ENCODE measurements around the gene SLC2A9. TPM values are rescaled to one million over a fixed set of nuclear protein-coding genes. Genes with fewer than 3 reads are reported as not detected.

The SLC2A9 gene
- total and polyA plus RNA-seq, 7 donors: 0.92 to 6.7 (median 5.2) TPM; not detected in 1

DNA sequence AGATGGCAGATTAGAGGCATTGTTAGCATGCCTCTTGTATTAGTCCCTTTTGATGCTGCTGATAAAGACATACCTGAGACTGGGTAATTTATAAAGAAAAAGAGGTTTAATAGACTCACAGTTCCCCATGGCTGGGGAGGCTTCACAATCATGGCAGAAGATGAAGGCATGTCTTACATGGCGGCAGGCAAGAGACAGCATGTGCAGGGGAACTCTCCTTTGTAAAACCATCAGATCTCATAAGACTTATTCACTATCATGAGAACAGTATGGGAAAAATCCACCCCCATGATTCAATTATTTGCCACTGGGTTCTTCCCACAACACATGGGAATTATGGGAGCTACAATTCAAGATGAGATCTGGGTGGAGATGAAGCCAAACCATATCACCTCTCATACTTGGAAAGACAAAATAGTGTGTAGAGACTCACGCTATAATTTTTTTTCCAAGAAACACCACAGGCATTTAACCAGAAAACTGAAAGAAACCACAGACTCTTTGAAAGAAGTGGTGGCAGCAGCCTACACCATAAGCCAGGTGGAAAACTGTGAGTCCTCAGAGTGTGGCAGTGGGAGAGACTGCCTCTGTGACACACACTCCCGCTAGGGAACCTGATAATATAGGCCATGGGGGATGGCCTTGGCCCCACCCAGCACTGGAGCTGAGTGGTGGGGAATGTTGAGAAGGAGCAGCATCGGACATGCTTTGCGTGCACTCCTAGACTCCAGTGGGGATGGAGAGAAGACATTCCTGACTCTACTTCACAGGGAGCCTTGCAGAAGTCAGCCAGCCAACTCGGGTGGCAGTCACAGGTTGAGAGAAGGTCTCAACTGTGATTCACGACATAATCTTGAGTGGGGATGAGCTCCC is 51.5 kb downstream of the SLC2A9 start:
- DNase-seq: no peak
- Histone ChIP-seq H3K4me1 (no peaks in the 10 kb centered on the region), H3K27ac (no peak overlapping the region), H3K9me3 (peaks cover 0 to 2% (median 0%) of the 10 kb centered on the region in 4 donors), H3K4me3 (no peak overlapping the region), H3K27me3 (no peaks in the 10 kb centered on the region), H3K36me3 (no peaks in the 10 kb centered on the region)
- intact Hi-C loops (cut with DNase I): no loop called here
- TF ChIP-seq, protein P1, sequence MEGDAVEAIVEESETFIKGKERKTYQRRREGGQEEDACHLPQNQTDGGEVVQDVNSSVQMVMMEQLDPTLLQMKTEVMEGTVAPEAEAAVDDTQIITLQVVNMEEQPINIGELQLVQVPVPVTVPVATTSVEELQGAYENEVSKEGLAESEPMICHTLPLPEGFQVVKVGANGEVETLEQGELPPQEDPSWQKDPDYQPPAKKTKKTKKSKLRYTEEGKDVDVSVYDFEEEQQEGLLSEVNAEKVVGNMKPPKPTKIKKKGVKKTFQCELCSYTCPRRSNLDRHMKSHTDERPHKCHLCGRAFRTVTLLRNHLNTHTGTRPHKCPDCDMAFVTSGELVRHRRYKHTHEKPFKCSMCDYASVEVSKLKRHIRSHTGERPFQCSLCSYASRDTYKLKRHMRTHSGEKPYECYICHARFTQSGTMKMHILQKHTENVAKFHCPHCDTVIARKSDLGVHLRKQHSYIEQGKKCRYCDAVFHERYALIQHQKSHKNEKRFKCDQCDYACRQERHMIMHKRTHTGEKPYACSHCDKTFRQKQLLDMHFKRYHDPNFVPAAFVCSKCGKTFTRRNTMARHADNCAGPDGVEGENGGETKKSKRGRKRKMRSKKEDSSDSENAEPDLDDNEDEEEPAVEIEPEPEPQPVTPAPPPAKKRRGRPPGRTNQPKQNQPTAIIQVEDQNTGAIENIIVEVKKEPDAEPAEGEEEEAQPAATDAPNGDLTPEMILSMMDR (IDR thresholded peaks at IDR 0.05): no peak
- no peak for TF ChIP-seq EP300 (IDR thresholded peaks at IDR 0.05)
- TF ChIP-seq POLR2AphosphoS5 (IDR thresholded peaks at IDR 0.05): no peak
- TF ChIP-seq POLR2A (IDR thresholded peaks at IDR 0.05): no peak
- WGBS, 2 donors: 87 to 96% methylated on average over 7 of the region's 7 CpGs

GRCh38 chr4:9968472-9968871 is 52.8 kb downstream of the SLC2A9 start:
- H3K4me1 ChIP-seq: no peaks in the 10 kb centered on the region
- TF ChIP-seq, protein P1 (IDR thresholded peaks at IDR 0.05): no peak
- no peak for TF ChIP-seq EP300 (IDR thresholded peaks at IDR 0.05)
- H3K36me3 ChIP-seq: no peaks in the 10 kb centered on the region
- no peaks in the 10 kb centered on the region for H3K9me3 ChIP-seq
- no peak overlapping the region for H3K27ac ChIP-seq
- H3K4me3 ChIP-seq: no peak overlapping the region
- intact Hi-C loops (cut with DNase I): no loop called here
- H3K27me3 ChIP-seq: no peaks in the 10 kb centered on the region
- no peak for DNase-seq

GRCh38 chr4:9964879-9965278 is 56.4 kb downstream of the SLC2A9 start:
- no peak for DNase-seq
- intact Hi-C loops (cut with DNase I): no loop called here
- peaks cover 0 to 3% (median 0%) of the 10 kb centered on the region in 4 donors for H3K9me3 ChIP-seq
- TF ChIP-seq EP300 (IDR thresholded peaks at IDR 0.05) (no peak), POLR2A (IDR thresholded peaks at IDR 0.05) (no peak), POLR2AphosphoS5 (IDR thresholded peaks at IDR 0.05) (no peak)
- TF ChIP-seq, protein P1 (IDR thresholded peaks at IDR 0.05): no peak
- no peaks in the 10 kb centered on the region for H3K36me3 ChIP-seq
- H3K27ac ChIP-seq: no peak overlapping the region
- no peak overlapping the region for H3K4me3 ChIP-seq
- no peaks in the 10 kb centered on the region for H3K4me1 ChIP-seq
- 75 to 85% methylated on average over 7 of the region's 7 CpGs for WGBS, 2 donors
- no peaks in the 10 kb centered on the region for H3K27me3 ChIP-seq

DNA sequence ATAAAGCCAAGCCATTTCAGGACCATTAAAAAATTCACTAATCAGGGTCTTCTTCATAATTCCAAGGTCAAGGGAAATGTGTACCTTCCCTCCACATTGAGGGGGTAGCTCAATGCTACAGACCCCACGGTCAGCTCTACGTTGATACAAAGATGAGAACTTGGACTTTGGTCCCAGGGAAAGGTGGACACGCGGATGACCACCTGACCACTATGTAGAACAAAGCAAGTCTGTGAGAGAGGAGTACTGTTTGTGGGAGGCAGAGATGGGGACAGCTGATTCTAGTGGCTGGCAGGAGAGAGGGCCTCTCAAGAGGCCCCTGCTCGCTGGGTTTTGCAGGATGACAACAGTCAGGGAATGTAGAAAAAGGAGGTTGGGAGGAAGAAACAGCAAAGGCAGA is 58.0 kb downstream of the SLC2A9 start:
- no peaks in the 10 kb centered on the region for H3K27me3 ChIP-seq
- H3K36me3 ChIP-seq: no peaks in the 10 kb centered on the region
- intact Hi-C loops (cut with DNase I): no loop called here
- WGBS, 2 donors: 84 to 99% methylated on average over 5 of the region's 5 CpGs
- DNase-seq: no peak
- H3K4me3 ChIP-seq: no peak overlapping the region
- no peak for TF ChIP-seq POLR2AphosphoS5 (IDR thresholded peaks at IDR 0.05)
- no peak for TF ChIP-seq POLR2A (IDR thresholded peaks at IDR 0.05)
- TF ChIP-seq, protein P1 (IDR thresholded peaks at IDR 0.05): no peak
- no peak for TF ChIP-seq EP300 (IDR thresholded peaks at IDR 0.05)
- H3K27ac ChIP-seq: no peak overlapping the region
- H3K4me1 ChIP-seq: no peaks in the 10 kb centered on the region
- peaks cover 0 to 3% (median 0%) of the 10 kb centered on the region in 4 donors for H3K9me3 ChIP-seq
